ENCODE data around the gene FOXC2.

DNA sequence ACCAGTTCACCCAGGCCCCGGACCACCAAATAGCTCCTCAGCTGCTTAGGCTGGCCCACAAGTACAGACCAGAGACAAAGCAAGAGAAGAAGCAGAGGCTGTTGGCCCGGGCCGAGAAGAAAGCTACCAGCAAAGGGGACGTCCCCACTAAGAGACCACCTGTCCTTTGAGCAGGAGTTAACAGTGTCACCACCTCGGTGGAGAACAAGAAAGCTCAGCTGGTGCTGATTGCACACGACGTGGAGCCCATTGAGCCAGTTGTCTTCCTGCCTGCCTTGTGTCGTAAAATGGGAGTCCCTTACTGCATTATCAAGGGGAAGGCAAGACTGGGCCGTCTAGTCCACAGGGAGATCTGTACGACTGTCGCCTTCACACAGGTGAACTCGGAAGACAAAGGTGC is 40.9 kb upstream of the FOXC2 start:
- TF ChIP-seq POLR2AphosphoS5 (IDR thresholded peaks at IDR 0.05; ENCODE audit: low read depth, low read length), result no peak
- no peak for TF ChIP-seq TAF1 (IDR thresholded peaks at IDR 0.05; ENCODE audit: borderline replicate concordance, insufficient read depth, low read length)
- TF ChIP-seq SIN3A (IDR thresholded peaks at IDR 0.05; ENCODE audit: borderline replicate concordance, insufficient read depth, low read length), result no peak

Data from PFSK-1 (cell line).